DND-41 (cell line): Measurements from ENCODE around the gene MAPK7.

Source experiments
- CTCF ChIP-seq: IDR thresholded peaks from 2 replicates; pipeline ENCODE4 v1.5.1; 2012; ENCODE audit warnings: borderline replicate concordance, low read length, moderate library complexity, mild to moderate bottlenecking; ENCODE audit not compliant: poor library complexity, severe bottlenecking; ENCODE audit errors: extremely low read depth
- EZH2 ChIP-seq: IDR thresholded peaks from 3 replicates; pipeline ENCODE4 v1.6.1; 2012; ENCODE audit warnings: borderline replicate concordance, low read depth, mild to moderate bottlenecking, moderate library complexity, low read length, inconsistent platforms; ENCODE audit not compliant: severe bottlenecking

- TF ChIP-seq CTCF (no peak), EZH2 (no peak)
These were observed 46.9 kb downstream of the MAPK7 start for GRCh38 chr17:19424934-19425868.
